Measurements from ENCODE around the gene SPTBN4. TPM values are rescaled to one million over a fixed set of nuclear protein-coding genes. Genes with fewer than 3 reads are reported as not detected.
A peak's percentile ranks its signal among the peaks of the same experiment; 100 is the strongest.

The SPTBN4 gene
- total RNA-seq, 1 experiment from 2014 or later, result 0.63 TPM

GRCh38 chr19:40533508-40533907 is 66.7 kb downstream of the SPTBN4 start:
- intact Hi-C loops (cut with micrococcal nuclease), result no loop called here
- no peak for TF ChIP-seq CTCF (IDR thresholded peaks at IDR 0.05; ENCODE audit: unreplicated experiment)
- DNase-seq (ENCODE audit: unreplicated experiment), result no peak
- peaks cover 7% of the 10 kb centered on the region for H3K4me1 Mint-ChIP-seq (ENCODE audit: insufficient read depth, unreplicated experiment)
- BruUV-seq (replicated peaks), result no TSS peak
- H3K9me3 Mint-ChIP-seq (ENCODE audit: unreplicated experiment), result peaks cover 8% of the 10 kb centered on the region
- H3K27me3 Mint-ChIP-seq (ENCODE audit: insufficient read depth, unreplicated experiment), result no peaks in the 10 kb centered on the region
- no peak overlapping the region for H3K27ac Mint-ChIP-seq (ENCODE audit: low read depth, unreplicated experiment)
- POLR2A ChIA-PET, result no interaction called here
- H3K4me3 Mint-ChIP-seq (ENCODE audit: unreplicated experiment), result no peak overlapping the region
- CTCF ChIA-PET, result interaction anchor here (0.5 to 2.1 kb wide), 7 partner anchors 9 to 77 kb away, joined by 3 to 8 read pairs (median 7); no protein-coding TSS in a partner anchor
- H3K36me3 Mint-ChIP-seq (ENCODE audit: insufficient read depth, unreplicated experiment), result no peaks in the 10 kb centered on the region

- Mint-ChIP-seq H3K9me3 (ENCODE audit: unreplicated experiment) (peaks cover 8% of the 10 kb centered on the region), H3K27ac (ENCODE audit: low read depth, unreplicated experiment) (no peak overlapping the region), H3K27me3 (ENCODE audit: insufficient read depth, unreplicated experiment) (no peaks in the 10 kb centered on the region), H3K36me3 (ENCODE audit: insufficient read depth, unreplicated experiment) (no peaks in the 10 kb centered on the region), H3K4me1 (ENCODE audit: insufficient read depth, unreplicated experiment) (peaks cover 7% of the 10 kb centered on the region), H3K4me3 (ENCODE audit: unreplicated experiment) (no peak overlapping the region)
- BruUV-seq (replicated peaks), result no TSS peak
- DNase-seq (ENCODE audit: unreplicated experiment), result no peak
- ChIA-PET POLR2A (interaction anchor here (0.8 kb wide), 1 partner anchor 68 kb away, joined by 5 read pairs; the partner anchor contains the start of gene BLVRB), CTCF (interaction anchor here (0.5 to 1.6 kb wide), 4 partner anchors 10 to 76 kb away, joined by 3 to 7 read pairs (median 4); no protein-coding TSS in a partner anchor)
- TF ChIP-seq CTCF (IDR thresholded peaks at IDR 0.05; ENCODE audit: unreplicated experiment), result no peak
- intact Hi-C loops (cut with micrococcal nuclease), result no loop called here
Observed at GRCh38 chr19:40534148-40534547, 67.3 kb downstream of the SPTBN4 start.

GRCh38 chr19:40539070-40539469 is 72.3 kb downstream of the SPTBN4 start:
- CTCF ChIA-PET, result interaction anchor here (2.2 kb wide), 1 partner anchor 10 kb away, joined by 5 read pairs; no protein-coding TSS in a partner anchor
- intact Hi-C loops (cut with micrococcal nuclease), result no loop called here
- Mint-ChIP-seq H3K27ac (ENCODE audit: low read depth, unreplicated experiment) (no peak overlapping the region), H3K9me3 (ENCODE audit: unreplicated experiment) (no peaks in the 10 kb centered on the region), H3K4me1 (ENCODE audit: insufficient read depth, unreplicated experiment) (peaks cover 12% of the 10 kb centered on the region), H3K36me3 (ENCODE audit: insufficient read depth, unreplicated experiment) (peaks cover 6% of the 10 kb centered on the region), H3K4me3 (ENCODE audit: unreplicated experiment) (no peak overlapping the region), H3K27me3 (ENCODE audit: insufficient read depth, unreplicated experiment) (no peaks in the 10 kb centered on the region)
- DNase-seq (ENCODE audit: unreplicated experiment), result peak; percentile 16
- BruUV-seq (replicated peaks), result no TSS peak
- POLR2A ChIA-PET, result interaction anchor here (0.7 kb wide), 1 partner anchor 35 kb away, joined by 3 read pairs; no protein-coding TSS in a partner anchor
- no peak for TF ChIP-seq CTCF (IDR thresholded peaks at IDR 0.05; ENCODE audit: unreplicated experiment)

GRCh38 chr19:40542202-40542859 is 75.5 kb downstream of the SPTBN4 start:
- Mint-ChIP-seq H3K9me3 (ENCODE audit: unreplicated experiment) (no peaks in the 10 kb centered on the region), H3K27me3 (ENCODE audit: insufficient read depth, unreplicated experiment) (no peaks in the 10 kb centered on the region), H3K36me3 (ENCODE audit: insufficient read depth, unreplicated experiment) (peaks cover 6% of the 10 kb centered on the region), H3K4me3 (ENCODE audit: unreplicated experiment) (no peak overlapping the region), H3K27ac (ENCODE audit: low read depth, unreplicated experiment) (no peak overlapping the region), H3K4me1 (ENCODE audit: insufficient read depth, unreplicated experiment) (peaks cover 12% of the 10 kb centered on the region)
- POLR2A ChIA-PET, result interaction anchor here (1.0 kb wide), 1 partner anchor 10 kb away, joined by 3 read pairs; no protein-coding TSS in a partner anchor
- no peak for TF ChIP-seq CTCF (IDR thresholded peaks at IDR 0.05; ENCODE audit: unreplicated experiment)
- intact Hi-C loops (cut with micrococcal nuclease), result no loop called here
- no peak for DNase-seq (ENCODE audit: unreplicated experiment)
- no TSS peak for BruUV-seq (replicated peaks)
- CTCF ChIA-PET, result interaction anchor here (0.6 to 2.8 kb wide), 5 partner anchors 9 to 148 kb away, joined by 3 to 8 read pairs (median 5); partner anchors contain the start of gene LTBP4
